HepG2 (cell line): ENCODE results near the gene PSMB9. TPM values are rescaled to one million over a fixed set of nuclear protein-coding genes. Genes with fewer than 3 reads are reported as not detected.
A peak's percentile ranks its signal among the peaks of the same experiment; 100 is the strongest.

ENCODE experiments used
- AHDC1 ChIP-seq: sonication (generic); formaldehyde crosslinking; IDR thresholded peaks from 2 replicates; pipeline ENCODE4 v1.5.1; 2020; ENCODE audit warnings: mild to moderate bottlenecking, missing genetic modification reagents, borderline replicate concordance
- ATF7-NPFF ChIP-seq: sonication (generic); formaldehyde crosslinking; IDR thresholded peaks from 2 replicates; pipeline ENCODE4 v1.8.1; 2023; ENCODE audit warnings: mild to moderate bottlenecking, low read depth, missing genetic modification reagents, moderate library complexity
- EEA1 ChIP-seq: sonication (generic); formaldehyde crosslinking; IDR thresholded peaks from 2 replicates; pipeline ENCODE4 v1.5.1; 2020; ENCODE audit warnings: mild to moderate bottlenecking, missing genetic modification reagents, borderline replicate concordance
- FIP1L1 ChIP-seq: fragments of 200-400 bp; formaldehyde crosslinking; IDR thresholded peaks from 2 replicates; pipeline ENCODE4 v1.6.1; 2018; ENCODE audit warnings: low read depth, mild to moderate bottlenecking, low read length, moderate library complexity, borderline replicate concordance; ENCODE audit not compliant: insufficient read depth
- GTF2F1 ChIP-seq: fragments of 150-350 bp; IDR thresholded peaks from 2 replicates; pipeline ENCODE4 v1.6.1; 2014; ENCODE audit warnings: low read length
- ZNF724P ChIP-seq: sonication (generic); formaldehyde crosslinking; IDR thresholded peaks from 2 replicates; pipeline ENCODE4 v1.8.0; 2022; ENCODE audit warnings: missing genetic modification reagents, borderline replicate concordance
- ZNF768 ChIP-seq: sonication (generic); formaldehyde crosslinking; IDR thresholded peaks from 2 replicates; pipeline ENCODE4 v1.4.0; 2020; ENCODE audit warnings: missing genetic modification reagents
- ZNF891 ChIP-seq: sonication (generic); formaldehyde crosslinking; IDR thresholded peaks from 2 replicates; pipeline ENCODE4 v1.5.0; 2020; ENCODE audit warnings: mild to moderate bottlenecking, missing genetic modification reagents
- polyA plus RNA-seq, 8 experiments: library from polyadenylated mRNA; depleted of rRNA in 3 of 8; stranded (reverse) in 7 of 8; unstranded in 1 of 8; fragments of >200 nt; fragmentation: Illumina TruSeq in 4 of 8; extraction: Trizol in 4 of 8; gene quantifications; 2 replicates each; pipeline versions ENCODE4 v1.2.1 to v1.2.3, GENCODE V29; 2011 to 2016; ENCODE audit warnings: low read depth in 4 of 8, missing spikeins in 1 of 8, mixed read lengths in 1 of 8; ENCODE audit not compliant: insufficient read depth in 1 of 8
- total RNA-seq, 5 experiments: library from RNA; depleted of rRNA; stranded (reverse); fragments of >200 nt; fragmentation: Illumina TruSeq; extraction: Trizol; gene quantifications; 2 replicates each; pipeline ENCODE4 v1.2.3, GENCODE V29; 2016; ENCODE audit warnings: low read depth in 1 of 5
- TF ChIP-seq, protein P1 (sequence below): sonication (generic); formaldehyde crosslinking; IDR thresholded peaks from 2 replicates; pipeline ENCODE4 v1.5.1; 2020; ENCODE audit warnings: mild to moderate bottlenecking, missing genetic modification reagents, moderate library complexity
- TF ChIP-seq, protein P2 (sequence below): sonication (generic); formaldehyde crosslinking; IDR thresholded peaks from 2 replicates; pipeline ENCODE4 v1.5.1; 2020; ENCODE audit warnings: mild to moderate bottlenecking, moderate library complexity, missing genetic modification reagents
- TF ChIP-seq, protein P3 (sequence below): sonication (generic); formaldehyde crosslinking; IDR thresholded peaks from 2 replicates; pipeline ENCODE4 v1.4.0; 2020; ENCODE audit warnings: missing genetic modification reagents

PSMB9 gene
- total and polyA plus RNA-seq, 2 of the 13 experiments (the other 11 are each of a cell fraction or from before 2014, with no cell fraction given), result 15.6 to 16.0 TPM

DNA sequence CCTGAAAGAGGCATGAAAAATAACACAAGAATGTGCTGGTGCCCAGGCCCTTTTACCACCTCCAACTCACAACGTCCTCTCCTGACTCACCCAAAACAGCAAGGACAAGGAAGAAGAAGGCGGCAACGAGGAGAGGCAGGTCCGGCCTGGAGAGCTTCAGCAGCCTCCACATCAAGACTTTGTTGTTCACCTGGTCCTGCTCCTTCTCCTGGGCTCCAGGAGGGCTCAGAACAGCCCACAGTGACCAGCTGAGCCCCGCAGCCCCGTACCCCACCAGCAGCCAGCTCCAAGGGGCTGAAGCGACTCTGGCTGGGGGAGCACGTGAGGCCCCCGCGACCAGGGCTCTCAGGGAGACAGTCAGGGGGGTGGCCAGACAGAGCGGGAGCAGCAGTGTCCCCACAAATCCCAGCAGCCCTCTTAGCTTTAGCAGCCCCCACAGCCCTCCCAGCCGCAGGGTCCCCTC is 16.3 kb upstream of the PSMB9 start (continued):
- TF ChIP-seq AHDC1 (CRISPR knock-in tag) (no peak), ATF7-NPFF (CRISPR knock-in tag) (peak; percentile 4; the same call in 1 of the 2 replicates), ZNF768 (peak; percentile 43; the same call in 1 of the 2 replicates), GTF2F1 (no peak), FIP1L1 (no peak), ZNF724P (CRISPR knock-in tag) (0 out of 2 replicates have a peak, but pooled peaks have one; percentile 33), EEA1 (CRISPR knock-in tag) (peak; percentile 80; the same call in 1 of the 2 replicates), ZNF891 (peak; percentile 49; the same call in 1 of the 2 replicates)
- TF ChIP-seq, protein P1, sequence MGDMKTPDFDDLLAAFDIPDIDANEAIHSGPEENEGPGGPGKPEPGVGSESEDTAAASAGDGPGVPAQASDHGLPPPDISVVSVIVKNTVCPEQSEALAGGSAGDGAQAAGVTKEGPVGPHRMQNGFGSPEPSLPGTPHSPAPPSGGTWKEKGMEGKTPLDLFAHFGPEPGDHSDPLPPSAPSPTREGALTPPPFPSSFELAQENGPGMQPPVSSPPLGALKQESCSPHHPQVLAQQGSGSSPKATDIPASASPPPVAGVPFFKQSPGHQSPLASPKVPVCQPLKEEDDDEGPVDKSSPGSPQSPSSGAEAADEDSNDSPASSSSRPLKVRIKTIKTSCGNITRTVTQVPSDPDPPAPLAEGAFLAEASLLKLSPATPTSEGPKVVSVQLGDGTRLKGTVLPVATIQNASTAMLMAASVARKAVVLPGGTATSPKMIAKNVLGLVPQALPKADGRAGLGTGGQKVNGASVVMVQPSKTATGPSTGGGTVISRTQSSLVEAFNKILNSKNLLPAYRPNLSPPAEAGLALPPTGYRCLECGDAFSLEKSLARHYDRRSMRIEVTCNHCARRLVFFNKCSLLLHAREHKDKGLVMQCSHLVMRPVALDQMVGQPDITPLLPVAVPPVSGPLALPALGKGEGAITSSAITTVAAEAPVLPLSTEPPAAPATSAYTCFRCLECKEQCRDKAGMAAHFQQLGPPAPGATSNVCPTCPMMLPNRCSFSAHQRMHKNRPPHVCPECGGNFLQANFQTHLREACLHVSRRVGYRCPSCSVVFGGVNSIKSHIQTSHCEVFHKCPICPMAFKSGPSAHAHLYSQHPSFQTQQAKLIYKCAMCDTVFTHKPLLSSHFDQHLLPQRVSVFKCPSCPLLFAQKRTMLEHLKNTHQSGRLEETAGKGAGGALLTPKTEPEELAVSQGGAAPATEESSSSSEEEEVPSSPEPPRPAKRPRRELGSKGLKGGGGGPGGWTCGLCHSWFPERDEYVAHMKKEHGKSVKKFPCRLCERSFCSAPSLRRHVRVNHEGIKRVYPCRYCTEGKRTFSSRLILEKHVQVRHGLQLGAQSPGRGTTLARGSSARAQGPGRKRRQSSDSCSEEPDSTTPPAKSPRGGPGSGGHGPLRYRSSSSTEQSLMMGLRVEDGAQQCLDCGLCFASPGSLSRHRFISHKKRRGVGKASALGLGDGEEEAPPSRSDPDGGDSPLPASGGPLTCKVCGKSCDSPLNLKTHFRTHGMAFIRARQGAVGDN (CRISPR knock-in tag), result no peak
- TF ChIP-seq, protein P2, sequence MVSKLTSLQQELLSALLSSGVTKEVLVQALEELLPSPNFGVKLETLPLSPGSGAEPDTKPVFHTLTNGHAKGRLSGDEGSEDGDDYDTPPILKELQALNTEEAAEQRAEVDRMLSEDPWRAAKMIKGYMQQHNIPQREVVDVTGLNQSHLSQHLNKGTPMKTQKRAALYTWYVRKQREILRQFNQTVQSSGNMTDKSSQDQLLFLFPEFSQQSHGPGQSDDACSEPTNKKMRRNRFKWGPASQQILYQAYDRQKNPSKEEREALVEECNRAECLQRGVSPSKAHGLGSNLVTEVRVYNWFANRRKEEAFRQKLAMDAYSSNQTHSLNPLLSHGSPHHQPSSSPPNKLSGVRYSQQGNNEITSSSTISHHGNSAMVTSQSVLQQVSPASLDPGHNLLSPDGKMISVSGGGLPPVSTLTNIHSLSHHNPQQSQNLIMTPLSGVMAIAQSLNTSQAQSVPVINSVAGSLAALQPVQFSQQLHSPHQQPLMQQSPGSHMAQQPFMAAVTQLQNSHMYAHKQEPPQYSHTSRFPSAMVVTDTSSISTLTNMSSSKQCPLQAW (CRISPR knock-in tag), result peak; percentile 39; the same call in 1 of the 2 replicates
- TF ChIP-seq, protein P3, sequence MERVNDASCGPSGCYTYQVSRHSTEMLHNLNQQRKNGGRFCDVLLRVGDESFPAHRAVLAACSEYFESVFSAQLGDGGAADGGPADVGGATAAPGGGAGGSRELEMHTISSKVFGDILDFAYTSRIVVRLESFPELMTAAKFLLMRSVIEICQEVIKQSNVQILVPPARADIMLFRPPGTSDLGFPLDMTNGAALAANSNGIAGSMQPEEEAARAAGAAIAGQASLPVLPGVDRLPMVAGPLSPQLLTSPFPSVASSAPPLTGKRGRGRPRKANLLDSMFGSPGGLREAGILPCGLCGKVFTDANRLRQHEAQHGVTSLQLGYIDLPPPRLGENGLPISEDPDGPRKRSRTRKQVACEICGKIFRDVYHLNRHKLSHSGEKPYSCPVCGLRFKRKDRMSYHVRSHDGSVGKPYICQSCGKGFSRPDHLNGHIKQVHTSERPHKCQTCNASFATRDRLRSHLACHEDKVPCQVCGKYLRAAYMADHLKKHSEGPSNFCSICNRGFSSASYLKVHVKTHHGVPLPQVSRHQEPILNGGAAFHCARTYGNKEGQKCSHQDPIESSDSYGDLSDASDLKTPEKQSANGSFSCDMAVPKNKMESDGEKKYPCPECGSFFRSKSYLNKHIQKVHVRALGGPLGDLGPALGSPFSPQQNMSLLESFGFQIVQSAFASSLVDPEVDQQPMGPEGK, result peak; percentile 72
